Trophoblast cell (in vitro differentiated cells and primary cell): ENCODE results near the gene MIEF1.

Experiments used
- DNase-seq, 2 donors: peaks; one replicate each; pipeline ENCODE4 v3.0.0-alpha.2; 2016
- H2AFZ ChIP-seq: 2 replicates; pipeline ENCODE4 v1.6.1; 2013; ENCODE audit warnings: low read length, moderate library complexity, mild to moderate bottlenecking; ENCODE audit not compliant: insufficient read depth, poor library complexity
- H2AK5ac ChIP-seq: 2 replicates; pipeline ENCODE4 v1.6.1; 2013; ENCODE audit warnings: mild to moderate bottlenecking, low read length
- H2BK120ac ChIP-seq: 2 replicates; pipeline ENCODE4 v1.6.1; 2013; ENCODE audit warnings: low read length, mild to moderate bottlenecking, moderate library complexity; ENCODE audit not compliant: insufficient read depth, poor library complexity
- H2BK12ac ChIP-seq: 2 replicates; pipeline ENCODE4 v1.6.1; 2013; ENCODE audit warnings: mild to moderate bottlenecking, low read length, moderate library complexity
- H2BK5ac ChIP-seq: 2 replicates; pipeline ENCODE4 v1.6.1; 2013; ENCODE audit warnings: low read length, low read depth, moderate library complexity, mild to moderate bottlenecking; ENCODE audit not compliant: poor library complexity
- H3K14ac ChIP-seq: 2 replicates; pipeline ENCODE4 v1.6.1; 2013; ENCODE audit warnings: mild to moderate bottlenecking, low read length
- H3K18ac ChIP-seq: 2 replicates; pipeline ENCODE4 v1.6.1; 2013; ENCODE audit warnings: mild to moderate bottlenecking, low read length
- H3K23ac ChIP-seq: 2 replicates; pipeline ENCODE4 v1.6.1; 2013; ENCODE audit warnings: low read length
- H3K27ac ChIP-seq: 2 replicates; pipeline ENCODE4 v1.5.1; 2013; ENCODE audit warnings: low read depth, mild to moderate bottlenecking, inconsistent platforms, low read length, moderate library complexity
- H3K27me3 ChIP-seq: 2 replicates; pipeline ENCODE4 v1.6.1; 2013; ENCODE audit warnings: inconsistent platforms, mild to moderate bottlenecking, low read length, moderate library complexity; ENCODE audit not compliant: insufficient read depth
- H3K36me3 ChIP-seq, 2 experiments: 1 replicate in 1 of 2; 2 replicates in 1 of 2; pipeline ENCODE4 v1.6.1; 2013; ENCODE audit warnings: low read length in 2 of 2, mild to moderate bottlenecking in 2 of 2, moderate library complexity in 1 of 2; ENCODE audit not compliant: insufficient read depth in 2 of 2, control insufficient read depth in 1 of 2
- H3K4ac ChIP-seq: 2 replicates; pipeline ENCODE4 v1.6.1; 2013; ENCODE audit warnings: low read depth, mild to moderate bottlenecking, low read length, moderate library complexity
- H3K4me1 ChIP-seq, 2 experiments: 1 replicate in 1 of 2; 2 replicates in 1 of 2; pipeline ENCODE4 v1.6.1; 2013; ENCODE audit warnings: low read length in 2 of 2, mild to moderate bottlenecking in 2 of 2, moderate library complexity in 1 of 2; ENCODE audit not compliant: insufficient read depth in 2 of 2, control insufficient read depth in 1 of 2
- H3K4me2 ChIP-seq: 2 replicates; pipeline ENCODE4 v1.6.1; 2013; ENCODE audit warnings: inconsistent platforms, mild to moderate bottlenecking, low read length, moderate library complexity
- H3K4me3 ChIP-seq: 2 replicates; pipeline ENCODE4 v1.5.1; 2013; ENCODE audit warnings: mild to moderate bottlenecking, low read depth, low read length, inconsistent platforms
- H3K79me1 ChIP-seq: one replicate; pipeline ENCODE4 v1.6.1; 2013; ENCODE audit warnings: low read length
- H3K79me2 ChIP-seq: 2 replicates; pipeline ENCODE4 v1.6.1; 2013; ENCODE audit warnings: low read length, mild to moderate bottlenecking; ENCODE audit not compliant: control insufficient read depth, insufficient read depth, poor library complexity
- H3K9ac ChIP-seq: 2 replicates; pipeline ENCODE4 v1.6.1; 2013; ENCODE audit warnings: mild to moderate bottlenecking, low read length
- H3K9me3 ChIP-seq: 2 replicates; pipeline ENCODE4 v1.6.1; 2013; ENCODE audit warnings: low read depth, mild to moderate bottlenecking, control low read depth, inconsistent platforms, low read length; ENCODE audit not compliant: insufficient read depth
- H4K12ac ChIP-seq: 2 replicates; pipeline ENCODE4 v1.6.1; 2013; ENCODE audit warnings: low read depth, mild to moderate bottlenecking, low read length, moderate library complexity
- H4K8ac ChIP-seq: 2 replicates; pipeline ENCODE4 v1.6.1; 2013; ENCODE audit warnings: low read depth, mild to moderate bottlenecking, low read length, moderate library complexity
- H4K91ac ChIP-seq: one replicate; pipeline ENCODE4 v1.6.1; 2013; ENCODE audit warnings: low read depth, mild to moderate bottlenecking, low read length, moderate library complexity
- WGBS: extraction: QIAGEN DNeasy Blood & Tissue Kit; methylation state at CpG from one replicate; pipeline ENCODE4 v1.1.7; 2013; ENCODE audit warnings: missing lambda C conversion rate; ENCODE audit not compliant: insufficient read length, insufficient coverage; ENCODE audit errors: extremely low coverage; 5-methylcytosine and 5-hydroxymethylcytosine counted together

MIEF1 gene

DNA sequence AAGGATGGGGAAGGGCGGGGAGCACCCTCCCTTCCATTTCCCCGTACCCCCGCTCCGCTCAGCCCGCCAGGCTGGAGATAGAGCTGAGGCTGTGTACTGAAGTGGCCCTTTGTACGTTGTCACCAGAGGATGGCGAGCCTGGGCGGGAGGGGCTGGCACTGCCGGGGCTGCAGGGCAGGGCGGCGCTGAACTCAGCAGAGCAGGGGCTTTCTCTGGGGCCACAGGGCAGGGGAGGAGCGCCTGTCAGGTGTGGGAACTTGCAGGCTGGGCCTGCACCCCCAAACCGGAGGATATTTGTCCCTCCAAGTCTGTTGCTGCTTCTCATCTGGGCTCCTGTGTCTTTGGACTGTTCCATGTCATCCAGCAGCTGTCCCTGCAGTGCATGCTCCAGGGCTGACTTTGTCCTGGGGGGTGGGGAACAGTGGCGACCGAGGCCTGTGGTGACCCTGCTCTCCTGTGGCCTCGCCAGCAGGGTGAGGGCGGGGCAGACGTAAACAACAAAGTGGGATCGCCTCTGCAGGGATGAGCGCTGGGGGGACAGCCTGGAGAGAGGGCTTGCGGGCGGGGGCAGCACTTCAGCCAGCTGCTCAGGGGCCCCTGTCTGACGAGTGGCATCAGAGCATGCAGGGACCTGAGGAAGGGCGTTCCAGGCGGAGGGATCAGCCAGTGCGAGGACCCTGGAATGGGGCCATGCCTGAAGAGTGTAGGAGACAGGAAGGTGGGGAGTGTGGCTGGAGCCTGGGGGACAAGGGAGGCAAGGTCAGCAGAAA, 32.2 kb upstream of the MIEF1 start:
- H3K4me2 ChIP-seq, result no peak overlapping the region
- peaks cover 28% of the 10 kb centered on the region for H3K79me2 ChIP-seq
- peak overlapping the region; percentile 55 for H3K4ac ChIP-seq
- no peak overlapping the region for H3K23ac ChIP-seq
- no peak overlapping the region for H3K4me3 ChIP-seq
- no CpG with 5 or more reads among the region's 26 CpGs for whole genome bisulfite sequencing
- peak overlapping the region; percentile 3 for H3K27ac ChIP-seq
- peak overlapping the region; percentile 66 for H2AK5ac ChIP-seq
- peaks cover 73 to 77% of the 10 kb centered on the region in 2 experiments for H3K4me1 ChIP-seq
- peaks cover 54% of the 10 kb centered on the region for H3K79me1 ChIP-seq
- H3K18ac ChIP-seq, result peak overlapping the region; percentile 17
- peak overlapping the region; percentile 90 for H2BK12ac ChIP-seq
- H2BK120ac ChIP-seq, result peak overlapping the region; percentile 49
- H3K14ac ChIP-seq, result peak overlapping the region; percentile 28
- no peaks in the 10 kb centered on the region for H3K27me3 ChIP-seq
- no peak for DNase-seq
- no peak overlapping the region for H2AFZ ChIP-seq
- peaks cover 2% of the 10 kb centered on the region for H3K9me3 ChIP-seq
- no peak overlapping the region for H4K12ac ChIP-seq
- H4K8ac ChIP-seq, result peak overlapping the region; percentile 28
- no peak overlapping the region for H3K9ac ChIP-seq
- H4K91ac ChIP-seq, result peak overlapping the region; percentile 70
- H2BK5ac ChIP-seq, result no peak overlapping the region
- peaks cover 0 to 3% of the 10 kb centered on the region in 2 experiments for H3K36me3 ChIP-seq

GRCh38 chr22:39470451-39471291, 31.4 kb upstream of the MIEF1 start:
- no peak overlapping the region for H3K4me2 ChIP-seq
- H3K9me3 ChIP-seq, result peaks cover 2% of the 10 kb centered on the region
- H4K8ac ChIP-seq, result peak overlapping the region; percentile 63
- no peaks in the 10 kb centered on the region for H3K27me3 ChIP-seq
- DNase-seq, result peak in 1 of 2 donors; percentile 72
- peak overlapping the region; percentile 70 for H4K91ac ChIP-seq
- no peak overlapping the region for H3K4me3 ChIP-seq
- peaks cover 56% of the 10 kb centered on the region for H3K79me1 ChIP-seq
- peak overlapping the region; percentile 63 for H2BK5ac ChIP-seq
- H3K18ac ChIP-seq, result peak overlapping the region; percentile 36
- H3K14ac ChIP-seq, result peak overlapping the region; percentile 59
- no peak overlapping the region for H4K12ac ChIP-seq
- H3K79me2 ChIP-seq, result peaks cover 33% of the 10 kb centered on the region
- peak overlapping the region; percentile 70 for H3K4ac ChIP-seq
- H2AK5ac ChIP-seq, result peak overlapping the region; percentile 66
- H3K36me3 ChIP-seq, result peaks cover 0 to 3% of the 10 kb centered on the region in 2 experiments
- H3K9ac ChIP-seq, result no peak overlapping the region
- H3K23ac ChIP-seq, result no peak overlapping the region
- no peak overlapping the region for H2AFZ ChIP-seq
- H3K4me1 ChIP-seq, result peaks cover 75 to 78% of the 10 kb centered on the region in 2 experiments
- peak overlapping the region; percentile 80 for H3K27ac ChIP-seq
- peak overlapping the region; percentile 90 for H2BK12ac ChIP-seq
- peak overlapping the region; percentile 60 for H2BK120ac ChIP-seq
- no CpG with 5 or more reads among the region's 16 CpGs for WGBS

DNA sequence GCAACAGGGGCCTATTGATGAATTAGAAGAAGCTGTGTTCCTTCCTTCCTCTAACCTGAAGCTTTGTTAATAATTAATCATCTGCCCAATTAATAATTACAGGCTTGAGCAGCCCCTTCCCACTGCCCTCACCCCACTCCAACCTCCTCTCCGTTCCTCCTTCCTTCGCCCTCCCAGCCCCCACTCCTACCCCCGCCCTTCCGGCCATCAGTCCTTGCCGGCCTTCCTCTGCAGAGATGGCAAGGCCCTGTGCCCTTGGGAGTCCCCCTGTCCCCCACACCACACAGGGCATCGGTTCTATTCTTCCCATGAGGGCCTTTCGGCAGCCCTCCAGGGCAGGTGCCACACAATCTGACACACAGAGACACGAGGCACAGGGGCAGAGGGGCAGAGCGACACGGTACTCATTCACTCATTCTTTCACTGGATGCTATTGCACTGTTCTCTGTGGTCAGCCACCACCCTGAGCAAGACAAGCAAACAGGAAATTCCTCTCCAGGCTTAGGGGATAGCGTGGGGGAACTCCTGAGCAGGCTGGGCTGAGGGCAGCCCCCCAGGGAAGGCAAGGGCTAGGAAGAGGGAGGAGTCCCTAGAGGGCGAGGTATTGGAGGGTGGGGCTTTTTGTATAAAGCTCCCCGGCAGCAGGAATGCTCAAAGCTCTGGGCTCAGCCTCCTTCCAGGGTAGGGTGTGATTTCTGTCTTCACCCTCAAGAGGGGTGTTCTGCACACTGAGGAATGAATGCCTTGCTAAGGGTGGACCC, 30.5 kb upstream of the MIEF1 start:
- peak; percentile 69 to 73 for DNase-seq
- Histone ChIP-seq H3K79me2 (peaks cover 33% of the 10 kb centered on the region), H3K4me2 (no peak overlapping the region), H2BK120ac (peak overlapping the region; percentile 89), H2AK5ac (peak overlapping the region; percentile 92), H3K36me3 (peaks cover under 1 to 3% of the 10 kb centered on the region in 2 experiments), H3K4ac (peak overlapping the region; percentile 38), H3K14ac (peak overlapping the region; percentile 63), H3K9me3 (peaks cover 2% of the 10 kb centered on the region), H3K23ac (no peak overlapping the region), H2AFZ (peak overlapping the region; percentile 56), H4K91ac (peak overlapping the region; percentile 89), H2BK12ac (peak overlapping the region; percentile 90), H3K4me1 (peaks cover 69 to 70% of the 10 kb centered on the region in 2 experiments), H3K27me3 (no peaks in the 10 kb centered on the region), H3K9ac (no peak overlapping the region), H2BK5ac (peak overlapping the region; percentile 73), H4K8ac (peak overlapping the region; percentile 78), H3K18ac (peak overlapping the region; percentile 80), H3K4me3 (no peak overlapping the region), H4K12ac (no peak overlapping the region), H3K27ac (peak overlapping the region; percentile 80), H3K79me1 (peaks cover 50% of the 10 kb centered on the region)
- WGBS, result no CpG with 5 or more reads among the region's 13 CpGs
